Epithelial cell of proximal tubule (primary cell): ENCODE data around the gene MAB21L4. TPM values are rescaled to one million over a fixed set of nuclear protein-coding genes. Genes with fewer than 3 reads are reported as not detected.

Experiments used
- DNase-seq: peaks from one replicate; pipeline ENCODE4 v3.0.0-alpha.2; 2011; ENCODE audit warnings: low read depth
- H3K4me3 ChIP-seq: 2 replicates; pipeline ENCODE4 v1.5.1; 2011; ENCODE audit warnings: low read depth, mild to moderate bottlenecking, low read length
- CTCF ChIP-seq: conservative IDR thresholded peaks from 2 replicates; pipeline ENCODE4 v1.5.1; 2012; ENCODE audit warnings: low read depth, mild to moderate bottlenecking, low read length
- total RNA-seq: library from RNA; depleted of rRNA; stranded (reverse); fragments of >200 nt; gene quantifications from 2 replicates; pipeline ENCODE4 v1.2.3, GENCODE V29; 2015

MAB21L4 gene
- total RNA-seq, 1 donor from 2014 or later: 0.81 TPM

- H3K4me3 ChIP-seq: no peak overlapping the region
- no peak for TF ChIP-seq CTCF
- DNase-seq: no peak
Measured at GRCh38 chr2:240869109-240869955, 26.6 kb downstream of the MAB21L4 start.

DNA sequence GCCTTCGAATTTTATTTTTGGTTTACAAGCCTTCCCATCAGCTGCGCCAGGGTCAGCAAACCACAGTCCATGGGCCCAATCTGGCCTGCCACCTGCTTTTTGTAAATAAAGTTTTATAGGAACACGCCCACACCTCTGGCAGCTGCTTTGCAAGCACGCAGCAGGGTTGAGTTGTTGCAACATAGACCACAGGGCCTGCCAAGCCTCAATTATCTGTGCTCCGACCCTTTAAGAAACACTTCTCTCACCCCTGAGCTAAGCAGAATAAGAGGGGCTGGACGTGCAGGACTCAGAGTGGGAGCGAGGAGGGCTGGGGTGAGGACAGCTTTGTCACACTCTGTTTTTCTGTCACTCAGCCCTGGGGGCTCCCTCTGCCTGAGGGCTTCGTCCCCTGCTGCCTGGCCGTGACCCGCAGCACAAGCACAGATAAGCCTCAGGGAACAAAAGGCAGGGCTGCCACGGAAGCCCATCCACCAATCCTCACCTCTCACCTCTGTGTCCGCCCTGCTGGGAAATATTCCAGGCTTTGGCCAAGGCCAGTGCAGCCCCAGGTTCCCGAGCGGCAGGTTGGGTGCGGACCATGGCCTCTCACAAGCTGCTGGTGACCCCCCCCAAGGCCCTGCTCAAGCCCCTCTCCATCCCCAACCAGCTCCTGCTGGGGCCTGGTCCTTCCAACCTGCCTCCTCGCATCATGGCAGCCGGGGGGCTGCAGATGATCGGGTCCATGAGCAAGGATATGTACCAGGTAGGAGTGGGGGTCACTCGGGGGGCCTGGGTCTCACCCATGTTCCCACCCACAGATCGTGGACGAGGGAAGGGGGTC is 27.5 kb downstream of the MAB21L4 start, which contains the start of gene AGXT:
TSS of gene AGXT (plus strand) at position 539 of the 823 bp plus-strand sequence. CDS start at position 581, 42 bp downstream.
- DNase-seq: no peak
- no peak for TF ChIP-seq CTCF
- H3K4me3 ChIP-seq: no peak within 1 kb of the TSS

- H3K4me3 ChIP-seq: no peak overlapping the region
- TF ChIP-seq CTCF: no peak
- no peak for DNase-seq
Measured at GRCh38 chr2:240865391-240865790, 30.6 kb downstream of the MAB21L4 start.

DNA sequence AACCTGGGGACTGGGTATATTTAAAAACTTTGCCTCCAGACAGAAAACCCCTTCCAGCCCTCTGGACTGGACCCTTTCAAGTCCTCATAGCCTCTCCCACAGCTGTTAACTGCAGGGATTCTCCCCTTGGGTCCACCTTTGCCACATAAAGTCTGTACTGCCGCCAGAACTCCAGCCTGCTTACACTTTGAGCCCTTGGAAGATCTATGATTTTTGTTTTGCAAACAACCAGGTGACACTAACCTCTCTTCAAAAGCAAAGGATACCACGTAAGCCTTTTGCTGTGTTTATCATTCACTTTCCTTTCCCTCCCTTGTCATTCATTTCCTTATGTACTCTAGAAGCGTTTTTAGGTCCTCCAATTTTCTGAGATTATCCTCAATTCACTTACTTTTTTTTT is 31.5 kb downstream of the MAB21L4 start:
- no peak overlapping the region for H3K4me3 ChIP-seq
- TF ChIP-seq CTCF: no peak
- no peak for DNase-seq

GRCh38 chr2:240861547-240861946 is 34.4 kb downstream of the MAB21L4 start:
- H3K4me3 ChIP-seq: no peak overlapping the region
- DNase-seq: no peak

DNA sequence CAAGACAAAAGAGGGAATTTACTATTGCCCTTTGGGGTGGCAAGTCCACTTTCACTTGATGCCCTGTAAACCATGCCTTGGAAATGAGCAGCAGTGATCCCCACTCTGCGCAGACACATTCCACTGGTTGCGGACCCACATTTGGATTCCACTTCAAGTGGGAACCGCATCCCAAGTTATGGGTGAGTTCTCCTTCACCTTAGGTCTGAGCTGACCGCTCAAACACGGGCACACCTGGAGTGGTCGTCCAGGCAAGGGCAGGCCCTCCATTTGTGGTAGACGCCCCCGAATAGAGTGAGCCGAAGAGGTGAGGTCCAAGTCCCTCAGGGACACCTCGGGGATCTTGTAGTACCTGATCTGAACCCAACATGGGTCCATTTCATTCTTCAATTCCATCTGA is 37.1 kb downstream of the MAB21L4 start:
- H3K4me3 ChIP-seq: no peak overlapping the region
- no peak for TF ChIP-seq CTCF
- no peak for DNase-seq

More at GRCh38 chr2:240861547-240861946, 34.4 kb downstream of the MAB21L4 start:
- no peak for TF ChIP-seq CTCF
